ENCODE data around the gene CORO2B.

DNA sequence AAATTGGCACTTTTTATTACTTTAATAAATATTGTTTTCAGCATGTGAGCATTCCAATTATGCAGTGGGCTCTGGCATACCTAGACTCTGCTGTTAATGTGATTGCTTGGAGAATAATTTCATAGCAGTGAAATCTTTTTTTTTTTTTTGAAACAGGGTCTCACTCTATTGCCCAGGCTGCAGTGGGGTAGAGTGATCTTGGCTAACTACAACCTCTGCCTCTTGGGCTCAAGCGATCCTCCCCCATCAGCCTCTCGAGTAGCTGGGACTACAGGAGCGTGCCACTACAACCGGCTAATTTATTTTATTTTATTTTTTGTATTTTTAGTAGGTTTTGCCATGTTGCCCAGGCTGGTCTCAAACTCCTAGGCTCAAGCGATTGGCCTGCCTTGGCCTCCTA, 14.6 kb upstream of the CORO2B start:
- TF ChIP-seq, protein P1, sequence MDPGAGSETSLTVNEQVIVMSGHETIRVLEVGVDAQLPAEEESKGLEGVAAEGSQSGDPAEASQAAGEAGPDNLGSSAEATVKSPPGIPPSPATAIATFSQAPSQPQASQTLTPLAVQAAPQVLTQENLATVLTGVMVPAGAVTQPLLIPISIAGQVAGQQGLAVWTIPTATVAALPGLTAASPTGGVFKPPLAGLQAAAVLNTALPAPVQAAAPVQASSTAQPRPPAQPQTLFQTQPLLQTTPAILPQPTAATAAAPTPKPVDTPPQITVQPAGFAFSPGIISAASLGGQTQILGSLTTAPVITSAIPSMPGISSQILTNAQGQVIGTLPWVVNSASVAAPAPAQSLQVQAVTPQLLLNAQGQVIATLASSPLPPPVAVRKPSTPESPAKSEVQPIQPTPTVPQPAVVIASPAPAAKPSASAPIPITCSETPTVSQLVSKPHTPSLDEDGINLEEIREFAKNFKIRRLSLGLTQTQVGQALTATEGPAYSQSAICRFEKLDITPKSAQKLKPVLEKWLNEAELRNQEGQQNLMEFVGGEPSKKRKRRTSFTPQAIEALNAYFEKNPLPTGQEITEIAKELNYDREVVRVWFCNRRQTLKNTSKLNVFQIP (CRISPR knock-in tag; IDR thresholded peaks at IDR 0.05; ENCODE audit: borderline replicate concordance, low read depth), result no peak
- TF ChIP-seq CSDC2 (CRISPR knock-in tag; IDR thresholded peaks at IDR 0.05) (no peak), TOX (CRISPR knock-in tag; IDR thresholded peaks at IDR 0.05; ENCODE audit: borderline replicate concordance) (no peak)

Measured in SK-N-SH treated with all-trans-retinoic acid at 6 μM for 48 hours (cell line).